GM12874 (cell line): ENCODE data around the gene CNTNAP5.

Source experiments
- CTCF ChIP-seq: IDR thresholded peaks from 2 replicates; pipeline ENCODE4 v1.5.1; 2011; ENCODE audit warnings: low read depth, mild to moderate bottlenecking, control low read depth, low read length, moderate library complexity; ENCODE audit not compliant: insufficient read depth

CNTNAP5 gene

DNA sequence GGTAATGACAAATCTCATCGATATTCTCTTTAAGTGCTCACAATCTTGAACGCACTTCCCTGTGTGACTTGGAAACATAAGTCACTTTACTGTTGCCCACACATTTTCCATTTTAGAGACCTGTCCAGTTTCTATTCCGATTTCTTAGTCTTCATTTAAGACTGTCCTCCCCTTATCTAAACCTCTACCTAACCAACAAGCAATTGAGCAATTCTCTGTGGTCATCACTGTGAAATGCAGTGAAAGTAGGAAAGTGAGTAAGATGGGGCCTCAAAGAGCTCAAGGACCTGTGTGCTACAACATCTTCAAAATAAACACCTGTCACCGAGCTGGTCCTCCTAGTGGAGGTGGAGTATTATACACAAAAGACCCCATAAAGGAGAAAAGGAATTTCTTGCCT lies 184.4 kb downstream of the CNTNAP5 start:
- TF ChIP-seq CTCF: no peak

- TF ChIP-seq CTCF: no peak
Measured at GRCh38 chr2:124211461-124211860, 186.4 kb downstream of the CNTNAP5 start.

- no peak for TF ChIP-seq CTCF
Measured at GRCh38 chr2:124213977-124214587, 189.0 kb downstream of the CNTNAP5 start.

DNA sequence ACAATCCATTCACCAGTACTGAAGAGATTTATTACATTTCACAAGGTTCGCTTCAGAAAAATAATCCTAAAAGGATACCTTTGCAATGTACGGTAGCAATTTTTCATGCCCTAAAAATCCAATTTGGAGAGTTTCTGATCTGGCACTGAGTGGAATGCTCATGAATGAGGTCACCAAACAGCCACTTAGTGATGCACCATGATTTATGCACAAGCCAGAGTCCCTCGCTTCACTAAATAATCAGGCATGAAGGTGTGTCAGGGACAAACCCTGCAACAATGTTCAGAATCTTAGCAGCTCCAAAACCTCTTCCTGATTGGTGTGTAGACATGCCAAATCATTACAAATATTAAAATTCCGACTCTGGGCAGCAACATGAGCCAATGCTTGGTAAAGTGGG lies 221.1 kb downstream of the CNTNAP5 start:
- TF ChIP-seq CTCF: no peak

- TF ChIP-seq CTCF: no peak
Measured at GRCh38 chr2:124248386-124248785, 223.3 kb downstream of the CNTNAP5 start.

GRCh38 chr2:124250433-124250832 lies 225.3 kb downstream of the CNTNAP5 start:
- no peak for TF ChIP-seq CTCF

DNA sequence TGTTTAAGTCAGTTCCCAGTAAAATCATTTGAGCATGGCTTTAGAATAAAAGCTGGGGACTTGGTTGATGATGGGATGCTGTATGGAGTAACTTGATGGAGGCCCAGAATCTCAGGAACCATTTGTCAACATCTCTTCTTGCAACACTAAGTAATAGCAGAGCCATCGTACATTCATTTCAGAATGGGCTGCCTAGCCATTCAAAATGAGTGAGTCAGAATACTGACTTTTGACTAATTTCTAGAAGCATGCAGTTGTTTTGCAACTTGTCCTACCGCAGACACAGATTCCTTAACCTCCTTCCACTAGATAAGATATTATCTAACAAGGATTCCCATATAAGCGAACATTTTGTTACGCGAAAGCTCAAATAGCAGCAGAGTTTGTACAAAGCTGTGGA lies 229.5 kb downstream of the CNTNAP5 start:
- TF ChIP-seq CTCF: no peak
